Nephron progenitor cell (in vitro differentiated cells): Measurements from ENCODE around the gene CRP.

ENCODE experiments used
- DNase-seq: peaks from one replicate; pipeline ENCODE4 v3.0.0; 2021
- H3K27ac Mint-ChIP-seq: 2 replicates; pipeline ENCODE4 v1.8.0; 2021; ENCODE audit warnings: mild to moderate bottlenecking, moderate library complexity, mixed read lengths
- H3K27me3 Mint-ChIP-seq: 2 replicates; pipeline ENCODE4 v1.8.0; 2021; ENCODE audit warnings: mild to moderate bottlenecking, low read depth, mixed read lengths; ENCODE audit not compliant: poor library complexity
- H3K36me3 Mint-ChIP-seq: 2 replicates; pipeline ENCODE4 v1.8.0; 2021; ENCODE audit warnings: low read depth, mixed read lengths
- H3K4me1 Mint-ChIP-seq: 2 replicates; pipeline ENCODE4 v1.8.0; 2021; ENCODE audit warnings: mixed read lengths
- H3K4me3 Mint-ChIP-seq: 2 replicates; pipeline ENCODE4 v1.8.0; 2021; ENCODE audit warnings: mild to moderate bottlenecking, moderate library complexity, mixed read lengths
- H3K9me3 Mint-ChIP-seq: 2 replicates; pipeline ENCODE4 v1.8.0; 2021; ENCODE audit warnings: mild to moderate bottlenecking, moderate library complexity, mixed read lengths
- CTCF ChIP-seq: fragments of 200-600 bp; sonication (generic); IDR thresholded peaks from 2 replicates; pipeline ENCODE4 v1.5.0; 2021; ENCODE audit warnings: antibody characterized with exemption

CRP gene

GRCh38 chr1:159707472-159708260 lies 6.7 kb downstream of the CRP start:
- Mint-ChIP-seq H3K4me1 (no peaks in the 10 kb centered on the region), H3K27me3 (no peaks in the 10 kb centered on the region), H3K36me3 (no peaks in the 10 kb centered on the region), H3K4me3 (no peak overlapping the region), H3K27ac (no peak overlapping the region), H3K9me3 (peaks cover 12% of the 10 kb centered on the region)
- DNase-seq: no peak
- no peak for TF ChIP-seq CTCF

GRCh38 chr1:159705904-159706256 lies 8.5 kb downstream of the CRP start:
- DNase-seq: no peak
- no peak for TF ChIP-seq CTCF
- Mint-ChIP-seq H3K27me3 (no peaks in the 10 kb centered on the region), H3K9me3 (peaks cover 8% of the 10 kb centered on the region), H3K27ac (no peak overlapping the region), H3K4me1 (peaks cover 5% of the 10 kb centered on the region), H3K4me3 (no peak overlapping the region), H3K36me3 (no peaks in the 10 kb centered on the region)

GRCh38 chr1:159705251-159705903 lies 9.0 kb downstream of the CRP start:
- no peak for TF ChIP-seq CTCF
- peaks cover 8% of the 10 kb centered on the region for H3K9me3 Mint-ChIP-seq
- no peak overlapping the region for H3K4me3 Mint-ChIP-seq
- peaks cover 5% of the 10 kb centered on the region for H3K4me1 Mint-ChIP-seq
- H3K27ac Mint-ChIP-seq: no peak overlapping the region
- H3K36me3 Mint-ChIP-seq: no peaks in the 10 kb centered on the region
- H3K27me3 Mint-ChIP-seq: no peaks in the 10 kb centered on the region
- no peak for DNase-seq

- H3K4me3 Mint-ChIP-seq: no peak overlapping the region
- DNase-seq: no peak
- H3K36me3 Mint-ChIP-seq: no peaks in the 10 kb centered on the region
- no peaks in the 10 kb centered on the region for H3K27me3 Mint-ChIP-seq
- H3K9me3 Mint-ChIP-seq: peaks cover 8% of the 10 kb centered on the region
- peaks cover 5% of the 10 kb centered on the region for H3K4me1 Mint-ChIP-seq
- no peak for TF ChIP-seq CTCF
- no peak overlapping the region for H3K27ac Mint-ChIP-seq
These were observed 9.9 kb downstream of the CRP start for GRCh38 chr1:159704481-159704880.

GRCh38 chr1:159700312-159700711 lies 14.1 kb downstream of the CRP start:
- no peak overlapping the region for H3K27ac Mint-ChIP-seq
- DNase-seq: no peak
- H3K9me3 Mint-ChIP-seq: peaks cover 8% of the 10 kb centered on the region
- TF ChIP-seq CTCF: no peak
- no peak overlapping the region for H3K4me3 Mint-ChIP-seq
- no peaks in the 10 kb centered on the region for H3K36me3 Mint-ChIP-seq
- peaks cover 3% of the 10 kb centered on the region for H3K27me3 Mint-ChIP-seq
- peaks cover 5% of the 10 kb centered on the region for H3K4me1 Mint-ChIP-seq

- H3K36me3 Mint-ChIP-seq: no peaks in the 10 kb centered on the region
- H3K27ac Mint-ChIP-seq: no peak overlapping the region
- peaks cover 8% of the 10 kb centered on the region for H3K9me3 Mint-ChIP-seq
- H3K27me3 Mint-ChIP-seq: peaks cover 3% of the 10 kb centered on the region
- TF ChIP-seq CTCF: no peak
- H3K4me3 Mint-ChIP-seq: no peak overlapping the region
- no peak for DNase-seq
- H3K4me1 Mint-ChIP-seq: peaks cover 5% of the 10 kb centered on the region
These were observed 14.7 kb downstream of the CRP start for GRCh38 chr1:159699653-159700052.
